Measurements from ENCODE around the gene MAP2K7. TPM values are rescaled to one million over a fixed set of nuclear protein-coding genes. Genes with fewer than 3 reads are reported as not detected.

MAP2K7 gene
- total and polyA plus RNA-seq, 4 donors, result 14.7 to 34.3 (median 25.0) TPM

DNA sequence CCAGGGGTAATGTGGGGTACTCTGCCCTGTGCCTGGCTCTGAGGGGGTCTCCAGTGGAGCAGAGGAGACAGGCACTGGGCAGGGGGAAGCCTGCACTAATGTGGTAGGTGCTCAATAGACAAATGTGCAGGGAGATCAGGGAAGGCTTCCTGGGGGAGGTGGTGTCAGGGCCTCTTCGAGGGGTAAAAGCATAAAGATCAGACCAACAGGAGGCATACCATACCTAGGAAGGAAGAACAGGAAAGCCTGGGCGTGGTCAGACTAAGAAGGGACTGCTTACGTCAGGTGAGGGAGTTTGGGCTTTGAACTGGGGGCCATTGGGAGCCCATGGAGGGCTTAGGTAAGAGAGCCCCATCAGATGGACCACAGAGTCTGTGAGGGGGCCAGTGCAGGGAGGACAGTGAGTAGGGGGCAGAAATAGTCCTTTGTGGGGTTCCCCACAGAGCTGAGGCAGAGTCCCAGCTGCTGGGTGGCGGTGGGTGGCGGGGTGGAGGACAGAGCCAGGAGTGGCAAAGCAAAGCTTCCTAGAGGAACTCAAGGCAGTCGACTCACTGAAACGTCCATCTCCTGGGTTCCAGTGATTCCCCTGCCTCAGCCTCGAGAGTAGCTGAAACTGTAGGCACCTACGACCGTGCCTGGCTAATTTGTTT lies 38.3 kb upstream of the MAP2K7 start:
- no peak overlapping the region for H3K27ac ChIP-seq (ENCODE audit: low read depth in 1 of 2, low read length in 2 of 2)
- intact Hi-C loops (cut with DNase I), result no loop called here
- no peaks in the 10 kb centered on the region for H3K9me3 ChIP-seq (ENCODE audit: control insufficient read depth, low read length)
- H3K4me3 ChIP-seq (ENCODE audit: low read length in 2 of 2), result no peak overlapping the region
- no peaks in the 10 kb centered on the region for H3K27me3 ChIP-seq (ENCODE audit: control insufficient read depth in 1 of 2, insufficient read depth in 2 of 2, low read length in 1 of 2)
- H3K36me3 ChIP-seq (ENCODE audit: control insufficient read depth in 1 of 2, insufficient read depth in 2 of 2, low read length in 1 of 2), result peaks cover 0 to 2% of the 10 kb centered on the region in 2 donors
- WGBS, 2 donors, result 45 to 51% methylated on average over 10 of the region's 10 CpGs
- ATAC-seq (ENCODE audit: low FRiP score), result no peak
- no peaks in the 10 kb centered on the region for H3K4me1 ChIP-seq (ENCODE audit: control insufficient read depth in 1 of 2, insufficient read depth in 2 of 2, low read length in 2 of 2)
- DNase-seq, result no peak

- intact Hi-C loops (cut with DNase I), result no loop called here
- WGBS, 2 donors, result 68% methylated on average over 12 of the region's 12 CpGs
- H3K4me1 ChIP-seq (ENCODE audit: control insufficient read depth in 1 of 2, insufficient read depth in 2 of 2, low read length in 2 of 2), result no peaks in the 10 kb centered on the region
- no peaks in the 10 kb centered on the region for H3K27me3 ChIP-seq (ENCODE audit: control insufficient read depth in 1 of 2, insufficient read depth in 2 of 2, low read length in 1 of 2)
- no peak overlapping the region for H3K4me3 ChIP-seq (ENCODE audit: low read length in 2 of 2)
- ATAC-seq (ENCODE audit: low FRiP score) (no peak), DNase-seq (no peak)
- no peaks in the 10 kb centered on the region for H3K9me3 ChIP-seq (ENCODE audit: control insufficient read depth, low read length)
- H3K27ac ChIP-seq (ENCODE audit: low read depth in 1 of 2, low read length in 2 of 2), result no peak overlapping the region
- H3K36me3 ChIP-seq (ENCODE audit: control insufficient read depth in 1 of 2, insufficient read depth in 2 of 2, low read length in 1 of 2), result peaks cover 0 to 2% of the 10 kb centered on the region in 2 donors
Measured at GRCh38 chr19:7866399-7867091, 37.1 kb upstream of the MAP2K7 start.

DNA sequence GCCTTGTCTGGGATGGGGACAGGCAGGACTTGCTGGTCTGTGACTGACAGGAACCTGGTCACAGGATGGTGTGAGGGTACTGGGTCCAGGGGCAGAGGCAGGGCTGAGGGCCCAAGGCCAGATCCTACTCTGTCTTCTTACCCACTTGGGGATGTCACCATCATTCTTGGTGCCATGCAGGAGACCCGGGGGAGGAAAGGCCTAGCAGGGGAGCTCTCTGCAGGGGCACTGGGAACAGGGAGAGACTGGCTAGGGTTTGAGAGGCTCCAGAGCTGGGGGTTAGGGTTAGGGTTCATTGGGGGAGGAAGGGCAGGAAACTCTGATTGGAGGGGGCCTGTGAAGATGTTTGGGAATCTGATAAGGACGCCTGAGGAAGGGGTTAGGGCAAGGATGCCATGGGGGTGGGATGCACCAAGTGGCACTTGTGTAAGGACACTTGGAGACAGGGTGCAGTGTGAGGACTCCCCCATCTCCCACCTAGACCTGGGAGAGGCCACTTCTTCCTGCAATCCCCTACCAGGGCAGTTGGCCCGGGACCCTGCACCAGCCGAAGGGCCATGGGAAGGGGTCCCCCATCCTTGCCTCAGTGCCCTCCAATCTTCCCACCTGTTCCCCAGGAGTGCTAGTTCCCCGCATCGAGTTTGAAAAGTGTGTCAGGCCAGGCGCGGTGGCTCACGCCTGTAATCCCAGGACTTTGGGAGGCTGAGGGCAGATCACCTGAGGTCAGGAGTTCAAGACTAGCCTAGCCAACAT lies 36.4 kb upstream of the MAP2K7 start:
- Histone ChIP-seq H3K4me3 (ENCODE audit: low read length in 2 of 2) (no peak overlapping the region), H3K27ac (ENCODE audit: low read depth in 1 of 2, low read length in 2 of 2) (no peak overlapping the region), H3K9me3 (ENCODE audit: control insufficient read depth, low read length) (no peaks in the 10 kb centered on the region), H3K27me3 (ENCODE audit: control insufficient read depth in 1 of 2, insufficient read depth in 2 of 2, low read length in 1 of 2) (no peaks in the 10 kb centered on the region), H3K4me1 (ENCODE audit: control insufficient read depth in 1 of 2, insufficient read depth in 2 of 2, low read length in 2 of 2) (no peaks in the 10 kb centered on the region), H3K36me3 (ENCODE audit: control insufficient read depth in 1 of 2, insufficient read depth in 2 of 2, low read length in 1 of 2) (no peaks in the 10 kb centered on the region)
- WGBS, 2 donors, result 86 to 87% methylated on average over 9 of the region's 9 CpGs
- DNase-seq (no peak), ATAC-seq (ENCODE audit: low FRiP score) (no peak)
- intact Hi-C loops (cut with DNase I), result no loop called here

DNA sequence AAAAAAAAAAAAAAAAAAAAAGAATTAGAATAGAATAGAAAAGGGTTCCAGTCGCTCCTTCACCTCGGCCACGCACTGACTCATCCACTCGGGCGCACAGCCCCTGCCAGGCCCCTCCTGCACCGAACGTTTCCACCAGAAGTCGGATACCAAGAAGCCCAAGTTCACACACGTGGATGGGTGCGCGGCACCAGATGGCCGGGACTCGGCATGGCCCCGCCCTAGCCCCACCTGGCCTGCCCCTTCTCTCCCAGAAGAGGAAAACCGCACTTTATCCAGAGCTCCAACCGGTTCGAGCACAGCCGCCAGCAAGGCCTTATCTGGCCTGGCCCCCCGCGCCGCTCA lies 35.4 kb upstream of the MAP2K7 start:
- intact Hi-C loops (cut with DNase I), result no loop called here
- Histone ChIP-seq H3K27me3 (ENCODE audit: control insufficient read depth in 1 of 2, insufficient read depth in 2 of 2, low read length in 1 of 2) (peaks cover 0 to 1% of the 10 kb centered on the region in 2 donors), H3K36me3 (ENCODE audit: control insufficient read depth in 1 of 2, insufficient read depth in 2 of 2, low read length in 1 of 2) (no peaks in the 10 kb centered on the region), H3K4me1 (ENCODE audit: control insufficient read depth in 1 of 2, insufficient read depth in 2 of 2, low read length in 2 of 2) (no peaks in the 10 kb centered on the region), H3K4me3 (ENCODE audit: low read length in 2 of 2) (no peak overlapping the region), H3K27ac (ENCODE audit: low read depth in 1 of 2, low read length in 2 of 2) (no peak overlapping the region), H3K9me3 (ENCODE audit: control insufficient read depth, low read length) (no peaks in the 10 kb centered on the region)
- ATAC-seq (ENCODE audit: low FRiP score) (no peak), DNase-seq (no peak)
- 17 to 20% methylated on average over 21 of the region's 21 CpGs for WGBS, 2 donors

DNA sequence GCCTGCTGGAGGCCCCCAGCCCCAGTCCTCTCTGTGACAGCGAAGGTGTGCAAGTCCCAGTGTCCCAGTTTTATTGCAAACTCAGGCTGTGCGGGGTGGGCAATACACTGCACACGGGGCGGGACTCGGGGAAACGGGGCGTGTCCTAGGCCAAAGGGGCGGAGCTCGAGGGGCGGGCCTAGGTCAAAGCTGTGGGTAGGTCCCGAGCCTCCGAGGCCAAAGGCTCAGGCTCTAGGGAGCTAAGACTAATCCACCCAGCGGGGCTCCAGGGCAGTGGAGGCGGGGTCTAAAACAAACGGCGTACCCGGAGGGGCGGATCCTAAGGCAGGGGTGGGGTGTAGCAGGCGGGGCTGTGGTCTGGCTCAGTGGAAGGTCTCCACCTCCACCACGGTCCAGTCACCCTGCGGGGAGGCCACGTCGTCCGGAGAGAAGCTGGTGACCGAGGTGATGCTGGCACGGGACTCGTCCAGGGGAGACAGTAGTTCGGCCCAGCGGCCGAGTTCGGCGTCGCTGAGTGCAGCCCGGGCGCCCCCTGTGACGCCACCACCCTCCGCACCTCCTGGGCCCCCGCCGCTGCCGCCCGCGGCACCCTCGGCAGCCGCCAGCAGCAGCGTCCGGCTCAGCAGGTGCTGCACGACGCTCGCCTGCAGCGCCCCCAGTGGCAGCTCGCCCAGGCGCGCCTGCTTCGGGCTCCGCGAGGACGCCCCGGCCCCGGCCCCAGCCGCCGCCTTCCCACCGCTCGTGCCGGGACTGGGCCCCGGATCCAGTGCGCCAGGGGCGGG lies 34.8 kb upstream of the MAP2K7 start:
- Histone ChIP-seq H3K36me3 (ENCODE audit: control insufficient read depth in 1 of 2, insufficient read depth in 2 of 2, low read length in 1 of 2) (no peaks in the 10 kb centered on the region), H3K4me1 (ENCODE audit: control insufficient read depth in 1 of 2, insufficient read depth in 2 of 2, low read length in 2 of 2) (no peaks in the 10 kb centered on the region), H3K4me3 (ENCODE audit: low read length in 2 of 2) (no peak overlapping the region), H3K27ac (ENCODE audit: low read depth in 1 of 2, low read length in 2 of 2) (no peak overlapping the region), H3K9me3 (ENCODE audit: control insufficient read depth, low read length) (no peaks in the 10 kb centered on the region), H3K27me3 (ENCODE audit: control insufficient read depth in 1 of 2, insufficient read depth in 2 of 2, low read length in 1 of 2) (peaks cover 0 to 1% of the 10 kb centered on the region in 2 donors)
- intact Hi-C loops (cut with DNase I), result no loop called here
- WGBS, 2 donors, result 1 to 2% methylated on average over 55 to 67 of the region's 67 CpGs
- ATAC-seq (ENCODE audit: low FRiP score) (peak; percentile 44), DNase-seq (peak; percentile 79 to 90)

GRCh38 chr19:7869453-7869909 lies 34.2 kb upstream of the MAP2K7 start:
- intact Hi-C loops (cut with DNase I), result no loop called here
- ATAC-seq (ENCODE audit: low FRiP score), result peak; percentile 15
- H3K27ac ChIP-seq (ENCODE audit: low read depth in 1 of 2, low read length in 2 of 2), result no peak overlapping the region
- H3K4me3 ChIP-seq (ENCODE audit: low read length in 2 of 2), result no peak overlapping the region
- H3K9me3 ChIP-seq (ENCODE audit: control insufficient read depth, low read length), result no peaks in the 10 kb centered on the region
- no peaks in the 10 kb centered on the region for H3K4me1 ChIP-seq (ENCODE audit: control insufficient read depth in 1 of 2, insufficient read depth in 2 of 2, low read length in 2 of 2)
- WGBS, 2 donors, result 1 to 2% methylated on average over 43 to 47 of the region's 47 CpGs
- H3K27me3 ChIP-seq (ENCODE audit: control insufficient read depth in 1 of 2, insufficient read depth in 2 of 2, low read length in 1 of 2), result peaks cover 0 to 1% of the 10 kb centered on the region in 2 donors
- no peak for DNase-seq
- H3K36me3 ChIP-seq (ENCODE audit: control insufficient read depth in 1 of 2, insufficient read depth in 2 of 2, low read length in 1 of 2), result no peaks in the 10 kb centered on the region

DNA sequence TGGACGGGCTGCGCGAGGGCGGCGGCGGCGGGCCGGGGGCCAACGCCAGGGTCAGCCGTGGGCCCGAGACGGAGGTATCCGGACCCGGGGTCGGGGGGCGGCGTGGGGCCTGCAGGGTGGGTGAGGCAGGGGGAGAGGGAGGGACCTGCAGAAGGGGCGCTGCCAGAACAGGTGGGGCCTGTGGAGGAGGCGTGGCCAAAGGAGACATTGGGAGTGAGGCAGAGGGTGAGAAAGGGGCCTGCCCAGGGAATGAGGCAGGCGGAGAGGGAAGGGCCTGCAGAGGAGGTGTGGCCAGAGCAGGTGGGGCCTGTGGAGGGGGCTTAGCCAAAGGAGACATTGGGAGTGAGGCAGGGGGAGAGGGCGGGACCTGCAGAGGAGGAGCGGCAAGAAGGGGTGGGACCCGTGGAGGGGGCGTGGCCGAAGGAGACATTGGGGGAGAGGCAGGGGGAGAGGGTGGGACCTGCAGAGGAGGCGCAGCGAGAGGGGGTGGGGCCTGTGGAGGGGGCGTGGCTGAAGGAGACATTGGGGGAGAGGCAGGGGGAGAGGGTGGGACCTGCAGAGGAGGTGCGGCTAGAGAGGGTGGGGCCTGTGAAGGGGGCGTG lies 33.7 kb upstream of the MAP2K7 start:
- no peaks in the 10 kb centered on the region for H3K9me3 ChIP-seq (ENCODE audit: control insufficient read depth, low read length)
- ATAC-seq (ENCODE audit: low FRiP score), result no peak
- H3K4me3 ChIP-seq (ENCODE audit: low read length in 2 of 2), result no peak overlapping the region
- no peaks in the 10 kb centered on the region for H3K36me3 ChIP-seq (ENCODE audit: control insufficient read depth in 1 of 2, insufficient read depth in 2 of 2, low read length in 1 of 2)
- DNase-seq, result no peak
- H3K27me3 ChIP-seq (ENCODE audit: control insufficient read depth in 1 of 2, insufficient read depth in 2 of 2, low read length in 1 of 2), result peaks cover 0 to 1% of the 10 kb centered on the region in 2 donors
- no peaks in the 10 kb centered on the region for H3K4me1 ChIP-seq (ENCODE audit: control insufficient read depth in 1 of 2, insufficient read depth in 2 of 2, low read length in 2 of 2)
- WGBS, 2 donors, result 16 to 23% methylated on average over 29 to 30 of the region's 30 CpGs
- intact Hi-C loops (cut with DNase I), result no loop called here
- no peak overlapping the region for H3K27ac ChIP-seq (ENCODE audit: low read depth in 1 of 2, low read length in 2 of 2)
